RWPE2 (cell line): ENCODE data around the gene TEKT4.
"Not testable (repeated sequence)": the region's sequence is repeated elsewhere in the genome, so short reads cannot be mapped to it uniquely, and the experiment has no call there.

Source experiments
- ATAC-seq: fragments of 200-7000 bp; cut with Tn5 transposase; 3 replicates; pipeline ENCODE4 v1.9.1; 2021; ENCODE audit warnings: low read depth
- DNase-seq: peaks from one replicate; pipeline ENCODE4 v3.0.0-alpha.2; 2020; ENCODE audit warnings: low spot score
- H3K27ac ChIP-seq: fragments of 450-650 bp; 2 replicates; pipeline ENCODE4 v1.5.1; 2017; ENCODE audit warnings: mild to moderate bottlenecking; ENCODE audit not compliant: poor library complexity, severe bottlenecking
- H3K27me3 ChIP-seq: fragments of 250-450 bp; sonication (Bioruptor Pico); 2 replicates; pipeline ENCODE4 v1.5.1; 2021; ENCODE audit warnings: mild to moderate bottlenecking, moderate library complexity; ENCODE audit not compliant: insufficient read depth, poor library complexity, severe bottlenecking
- H3K36me3 ChIP-seq: fragments of 250-450 bp; sonication (Bioruptor Pico); 2 replicates; pipeline ENCODE4 v1.5.1; 2020; ENCODE audit warnings: low read depth, mild to moderate bottlenecking, moderate library complexity
- H3K4me1 ChIP-seq: fragments of 250-450 bp; sonication (Bioruptor Pico); 2 replicates; pipeline ENCODE4 v1.5.1; 2021; ENCODE audit warnings: mild to moderate bottlenecking, moderate library complexity; ENCODE audit not compliant: insufficient read depth, poor library complexity, severe bottlenecking
- H3K4me3 ChIP-seq: fragments of 250-450 bp; sonication (Bioruptor Pico); 2 replicates; pipeline ENCODE4 v1.5.1; 2021; ENCODE audit warnings: mild to moderate bottlenecking, moderate library complexity; ENCODE audit not compliant: severe bottlenecking
- H3K9me3 ChIP-seq: fragments of 250-450 bp; sonication (Bioruptor Pico); 2 replicates; pipeline ENCODE4 v1.5.1; 2021; ENCODE audit warnings: mild to moderate bottlenecking, moderate library complexity; ENCODE audit not compliant: severe bottlenecking
- TF ChIP-seq, protein P1 (sequence below): fragments of 450-650 bp; IDR thresholded peaks from one replicate; pipeline ENCODE4 v1.5.1; 2017; ENCODE audit warnings: mild to moderate bottlenecking, moderate library complexity; ENCODE audit not compliant: poor library complexity, severe bottlenecking

Gene TEKT4

DNA sequence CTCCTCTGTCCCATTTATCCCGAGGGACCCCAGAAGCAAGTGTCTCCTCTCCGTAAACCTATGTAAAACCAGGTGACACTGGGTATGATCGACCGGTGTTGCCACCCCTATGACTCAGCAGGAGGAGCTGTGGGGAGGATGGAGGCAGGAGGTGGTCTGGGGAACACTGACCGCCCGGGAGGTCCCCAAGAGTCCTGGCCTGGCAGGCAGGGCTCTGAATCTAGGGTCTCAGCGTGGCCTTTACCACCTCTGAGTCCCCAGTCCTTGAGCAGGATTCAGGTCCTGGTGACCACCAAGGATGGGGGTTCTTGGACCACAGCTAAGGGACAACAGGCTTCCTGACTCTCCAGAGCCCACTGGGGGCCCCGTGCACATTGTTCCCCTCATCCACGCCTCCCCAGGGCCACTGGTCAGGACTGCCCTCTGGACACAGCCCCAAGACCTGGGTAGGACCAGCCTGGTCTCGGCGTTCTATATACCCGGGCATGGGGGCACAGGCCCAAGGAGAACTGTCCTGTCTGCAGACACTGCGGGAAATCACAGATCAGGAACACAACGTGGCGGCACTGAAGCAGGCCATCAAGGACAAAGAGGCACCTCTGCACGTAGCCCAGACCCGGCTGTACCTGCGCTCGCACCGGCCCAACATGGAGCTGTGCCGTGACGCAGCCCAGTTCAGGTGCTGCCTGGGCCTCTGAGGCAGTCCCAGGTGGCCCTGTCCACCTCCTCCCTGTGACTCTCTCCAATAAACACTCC lies 4.0 kb downstream of the TEKT4 start:
- no peaks in the 10 kb centered on the region for H3K9me3 ChIP-seq
- no peaks in the 10 kb centered on the region for H3K36me3 ChIP-seq
- H3K27me3 ChIP-seq: peaks cover 14% of the 10 kb centered on the region
- no peaks in the 10 kb centered on the region for H3K4me1 ChIP-seq
- H3K27ac ChIP-seq: no peak overlapping the region
- TF ChIP-seq, protein P1, sequence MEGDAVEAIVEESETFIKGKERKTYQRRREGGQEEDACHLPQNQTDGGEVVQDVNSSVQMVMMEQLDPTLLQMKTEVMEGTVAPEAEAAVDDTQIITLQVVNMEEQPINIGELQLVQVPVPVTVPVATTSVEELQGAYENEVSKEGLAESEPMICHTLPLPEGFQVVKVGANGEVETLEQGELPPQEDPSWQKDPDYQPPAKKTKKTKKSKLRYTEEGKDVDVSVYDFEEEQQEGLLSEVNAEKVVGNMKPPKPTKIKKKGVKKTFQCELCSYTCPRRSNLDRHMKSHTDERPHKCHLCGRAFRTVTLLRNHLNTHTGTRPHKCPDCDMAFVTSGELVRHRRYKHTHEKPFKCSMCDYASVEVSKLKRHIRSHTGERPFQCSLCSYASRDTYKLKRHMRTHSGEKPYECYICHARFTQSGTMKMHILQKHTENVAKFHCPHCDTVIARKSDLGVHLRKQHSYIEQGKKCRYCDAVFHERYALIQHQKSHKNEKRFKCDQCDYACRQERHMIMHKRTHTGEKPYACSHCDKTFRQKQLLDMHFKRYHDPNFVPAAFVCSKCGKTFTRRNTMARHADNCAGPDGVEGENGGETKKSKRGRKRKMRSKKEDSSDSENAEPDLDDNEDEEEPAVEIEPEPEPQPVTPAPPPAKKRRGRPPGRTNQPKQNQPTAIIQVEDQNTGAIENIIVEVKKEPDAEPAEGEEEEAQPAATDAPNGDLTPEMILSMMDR: no peak
- ATAC-seq (no peak), DNase-seq (no peak)
- no peak overlapping the region for H3K4me3 ChIP-seq

DNA sequence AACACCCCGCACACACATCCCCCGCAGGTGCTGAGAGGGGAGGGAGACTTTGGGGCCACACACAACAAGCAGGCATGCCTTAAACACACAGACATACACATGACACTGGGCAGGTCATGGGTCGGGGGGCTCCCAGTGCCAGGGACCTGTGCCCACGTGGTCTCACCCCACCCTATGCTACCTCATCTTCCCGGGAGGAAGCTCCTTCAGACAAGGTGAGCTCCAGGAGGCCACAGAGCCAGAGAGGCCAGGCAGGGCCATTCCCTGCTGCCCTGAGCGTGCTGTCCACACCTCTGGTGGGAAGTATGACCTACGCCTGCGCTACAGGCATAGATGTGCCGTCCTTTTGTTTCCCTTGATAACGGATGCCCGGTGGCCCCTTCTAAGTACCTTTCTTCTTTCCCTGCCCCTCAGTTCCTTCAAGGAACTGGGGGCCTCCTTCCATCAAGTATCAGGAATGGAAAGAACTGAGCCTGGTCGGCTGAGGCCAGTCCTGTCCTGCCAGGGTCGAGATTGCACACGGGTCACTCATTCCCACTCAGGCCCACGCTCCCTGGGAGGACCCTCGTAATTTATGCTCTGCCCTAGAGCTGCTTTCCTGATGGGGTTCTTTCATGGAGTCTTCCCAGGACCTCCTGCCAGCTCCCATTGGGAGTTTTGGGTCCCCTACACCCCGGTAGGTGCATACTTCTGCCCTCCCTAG lies 4.7 kb downstream of the TEKT4 start:
- no peaks in the 10 kb centered on the region for H3K9me3 ChIP-seq
- TF ChIP-seq, protein P1: no peak
- no peak overlapping the region for H3K4me3 ChIP-seq
- no peaks in the 10 kb centered on the region for H3K36me3 ChIP-seq
- ATAC-seq (no peak), DNase-seq (no peak)
- H3K27ac ChIP-seq: no peak overlapping the region
- H3K27me3 ChIP-seq: peaks cover 10% of the 10 kb centered on the region
- no peaks in the 10 kb centered on the region for H3K4me1 ChIP-seq

DNA sequence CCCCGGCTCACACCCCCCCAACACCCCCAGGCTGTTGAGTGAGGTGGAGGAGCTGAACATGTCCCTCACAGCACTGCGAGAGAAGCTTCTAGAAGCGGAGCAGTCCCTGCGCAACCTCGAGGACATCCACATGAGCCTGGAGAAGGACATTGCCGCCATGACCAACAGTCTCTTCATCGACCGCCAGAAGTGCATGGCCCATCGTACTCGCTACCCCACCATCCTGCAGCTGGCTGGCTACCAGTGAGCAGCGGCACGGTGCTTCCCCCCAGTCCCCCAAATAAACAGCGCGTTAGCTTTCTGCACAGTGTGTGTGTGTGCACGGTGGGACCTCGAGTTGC lies 5.3 kb downstream of the TEKT4 start:
- H3K36me3 ChIP-seq: no peaks in the 10 kb centered on the region
- no peak overlapping the region for H3K4me3 ChIP-seq
- H3K9me3 ChIP-seq: no peaks in the 10 kb centered on the region
- H3K27me3 ChIP-seq: peaks cover 6% of the 10 kb centered on the region
- no peak for ATAC-seq
- H3K27ac ChIP-seq: no peak overlapping the region
- TF ChIP-seq, protein P1: no peak
- DNase-seq: peak; percentile 40
- H3K4me1 ChIP-seq: no peaks in the 10 kb centered on the region

GRCh38 chr2:94877129-94877528 lies 5.9 kb downstream of the TEKT4 start:
- DNase-seq (no peak), ATAC-seq (no peak)
- H3K9me3 ChIP-seq: no peaks in the 10 kb centered on the region

GRCh38 chr2:94878575-94878974 lies 7.3 kb downstream of the TEKT4 start:
- not testable (repeated sequence) for H3K36me3 ChIP-seq, H3K4me3 ChIP-seq, DNase-seq, H3K9me3 ChIP-seq, H3K27me3 ChIP-seq, H3K4me1 ChIP-seq, H3K27ac ChIP-seq, ATAC-seq

More at GRCh38 chr2:94877129-94877528, 5.9 kb downstream of the TEKT4 start:
- no peak overlapping the region for H3K27ac ChIP-seq
- H3K36me3 ChIP-seq: no peaks in the 10 kb centered on the region
- TF ChIP-seq, protein P1: no peak
- H3K4me1 ChIP-seq: no peaks in the 10 kb centered on the region
- H3K4me3 ChIP-seq: no peak overlapping the region
- no peaks in the 10 kb centered on the region for H3K27me3 ChIP-seq
